ENCODE measurements around the gene PDCL2.
"Not testable (repeated sequence)": the region's sequence is repeated elsewhere in the genome, so short reads cannot be mapped to it uniquely, and the experiment has no call there.

The PDCL2 gene, protein sequence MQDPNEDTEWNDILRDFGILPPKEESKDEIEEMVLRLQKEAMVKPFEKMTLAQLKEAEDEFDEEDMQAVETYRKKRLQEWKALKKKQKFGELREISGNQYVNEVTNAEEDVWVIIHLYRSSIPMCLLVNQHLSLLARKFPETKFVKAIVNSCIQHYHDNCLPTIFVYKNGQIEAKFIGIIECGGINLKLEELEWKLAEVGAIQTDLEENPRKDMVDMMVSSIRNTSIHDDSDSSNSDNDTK

DNA sequence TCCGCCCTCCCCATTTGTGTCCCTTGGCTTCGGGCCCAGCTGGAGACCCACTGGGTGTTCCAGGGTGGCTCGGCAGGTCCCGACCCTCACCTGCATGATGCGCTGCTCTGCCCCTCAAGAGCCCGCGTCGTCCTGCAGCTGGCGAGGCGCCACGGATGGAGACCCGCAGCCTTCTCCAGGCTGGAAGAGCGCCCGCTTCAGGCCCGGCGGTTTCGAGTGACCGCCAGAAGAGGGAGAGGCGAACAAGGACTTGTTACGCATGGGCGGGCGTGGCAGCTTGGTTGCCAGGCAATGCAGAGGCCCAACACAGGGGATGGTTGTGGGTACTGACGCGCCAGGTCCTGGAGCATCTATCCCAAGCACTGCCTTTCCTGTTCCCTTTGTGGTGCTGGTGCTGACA, at the start of gene PDCL2:
TSS of gene PDCL2 (minus strand) at position 232 of the 400 bp plus-strand sequence. CDS start at position 96, 136 bp downstream.
- no peak for DNase-seq

GRCh38 chr4:55637272-55637820, 45.3 kb upstream of the PDCL2 start:
- no peak for DNase-seq

- no peak for DNase-seq
Measured at GRCh38 chr4:55636656-55636999, 44.6 kb upstream of the PDCL2 start.

GRCh38 chr4:55635741-55636655, 44.0 kb upstream of the PDCL2 start, which contains the start of gene NMU:
Gene NMU, minus strand, starts transcription at chr4:55636298. Its CDS starts 106 bp downstream, at chr4:55636192.
- no peak for DNase-seq

GRCh38 chr4:55635282-55635681, 43.2 kb upstream of the PDCL2 start:
- no peak for DNase-seq

GRCh38 chr4:55634417-55635128, 42.5 kb upstream of the PDCL2 start:
- DNase-seq, result no peak

DNA sequence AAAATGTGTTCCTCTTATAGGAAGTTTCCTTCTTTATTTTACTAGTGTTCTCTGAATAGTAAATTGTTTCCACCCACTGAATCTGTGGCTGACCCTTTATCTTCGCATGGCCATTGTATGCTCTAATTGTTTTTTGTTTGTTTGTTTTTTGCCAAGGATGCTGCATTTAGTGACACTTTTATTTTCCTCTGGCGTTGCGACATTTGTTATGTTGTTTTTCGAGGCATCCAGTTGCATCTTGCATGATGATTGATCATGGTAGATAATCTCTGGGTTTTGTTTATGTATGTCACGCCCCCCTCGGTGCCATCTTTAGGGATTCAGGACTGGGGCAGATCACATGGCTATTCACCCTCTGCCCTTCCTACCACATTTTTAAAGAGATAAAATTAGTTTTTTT, 41.9 kb upstream of the PDCL2 start:
- DNase-seq, result no peak

DNA sequence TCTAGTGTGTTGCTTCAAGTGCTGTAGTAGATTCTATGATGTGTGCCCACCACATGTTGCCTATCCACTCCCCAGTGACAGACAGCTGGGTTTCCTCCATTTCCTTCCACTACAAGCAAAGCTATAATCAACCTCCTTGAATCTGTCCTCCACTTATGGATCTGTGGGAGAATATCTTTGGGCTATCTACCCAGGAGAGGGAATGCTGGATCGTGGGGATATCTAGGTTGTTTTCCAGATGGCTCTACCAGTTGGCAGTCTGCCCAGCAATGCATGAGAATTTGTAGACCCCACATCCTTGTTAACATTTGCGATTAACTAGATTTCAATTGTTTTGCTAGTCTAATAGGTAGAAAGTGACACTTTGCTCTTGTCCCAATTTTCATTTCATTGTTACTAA, 33.8 kb upstream of the PDCL2 start:
- no peak for DNase-seq

- DNase-seq, result not testable (repeated sequence)
Measured at GRCh38 chr4:55624063-55624462, 32.0 kb upstream of the PDCL2 start.

DNA sequence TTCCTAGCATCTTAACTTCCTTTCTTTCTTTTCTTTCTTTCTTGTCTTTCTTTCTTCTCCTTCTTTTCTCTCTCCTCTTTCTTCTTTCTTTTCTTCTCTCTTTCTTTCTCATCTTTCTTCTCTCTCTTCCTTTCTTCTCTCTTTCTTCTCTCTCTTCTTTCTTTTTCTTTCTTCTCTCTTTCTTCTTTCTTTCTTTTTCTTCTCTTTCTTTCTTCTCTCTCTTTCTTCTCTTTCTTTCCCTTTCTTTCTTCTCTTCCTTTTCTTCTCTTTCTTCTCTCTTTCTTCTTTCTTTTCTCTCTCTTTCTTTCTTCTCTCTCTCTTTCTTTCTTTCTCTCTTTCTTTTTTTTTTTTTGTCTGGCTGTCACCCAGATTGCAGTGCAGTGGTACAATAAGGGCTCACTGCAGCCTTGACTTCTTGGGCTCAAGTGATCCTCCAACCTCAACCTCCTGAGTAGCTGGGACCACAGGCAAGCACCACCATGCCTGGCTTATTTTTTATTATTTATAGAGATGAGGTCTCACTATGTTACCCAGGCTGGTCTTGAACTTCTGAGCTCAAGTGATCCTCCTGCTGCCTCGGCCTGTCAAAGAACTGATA, 26.6 kb upstream of the PDCL2 start:
- DNase-seq, result no peak

GRCh38 chr4:55617587-55618197, 25.6 kb upstream of the PDCL2 start:
- no peak for DNase-seq

GRCh38 chr4:55615008-55615407, 23.0 kb upstream of the PDCL2 start:
- no peak for DNase-seq

- no peak for DNase-seq
Measured at GRCh38 chr4:55613621-55614020, 21.6 kb upstream of the PDCL2 start.

GRCh38 chr4:55612341-55612740, 20.3 kb upstream of the PDCL2 start:
- DNase-seq, result no peak

DNA sequence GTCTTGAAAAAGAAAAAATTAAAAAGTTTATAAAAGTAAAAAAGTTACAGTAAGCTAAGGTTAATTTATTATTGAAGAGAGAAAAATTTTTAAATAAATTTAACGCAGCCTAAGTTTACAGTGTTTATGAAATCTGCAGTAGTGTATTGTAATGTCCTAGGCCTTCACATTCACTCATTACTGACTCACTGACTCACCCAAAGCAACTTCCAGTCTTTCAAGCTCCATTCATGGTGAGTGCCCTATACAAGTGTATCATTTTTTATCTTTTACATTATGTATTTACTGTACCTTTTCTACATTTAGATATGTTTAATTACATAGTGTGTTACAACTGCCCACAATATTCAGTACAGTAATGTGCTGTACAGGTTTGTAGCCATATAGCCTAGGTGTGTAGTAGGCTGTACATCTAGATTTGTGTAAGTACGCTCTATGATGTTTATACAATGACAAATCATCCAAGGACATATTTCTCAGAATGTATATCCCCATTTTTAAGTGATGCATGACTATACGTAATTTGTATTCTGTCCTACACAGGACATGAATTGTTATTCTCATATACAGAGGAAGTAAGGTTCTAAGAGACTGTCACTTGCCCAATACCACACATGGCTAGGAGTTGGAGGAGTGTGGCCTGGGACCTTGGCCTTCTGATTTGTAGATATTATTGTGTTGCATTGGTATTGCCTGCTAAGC, 19.5 kb upstream of the PDCL2 start:
- no peak for DNase-seq

GRCh38 chr4:55610381-55610780, 18.3 kb upstream of the PDCL2 start:
- no peak for DNase-seq

- DNase-seq, result no peak
Measured at GRCh38 chr4:55609393-55609866, 17.4 kb upstream of the PDCL2 start.

DNA sequence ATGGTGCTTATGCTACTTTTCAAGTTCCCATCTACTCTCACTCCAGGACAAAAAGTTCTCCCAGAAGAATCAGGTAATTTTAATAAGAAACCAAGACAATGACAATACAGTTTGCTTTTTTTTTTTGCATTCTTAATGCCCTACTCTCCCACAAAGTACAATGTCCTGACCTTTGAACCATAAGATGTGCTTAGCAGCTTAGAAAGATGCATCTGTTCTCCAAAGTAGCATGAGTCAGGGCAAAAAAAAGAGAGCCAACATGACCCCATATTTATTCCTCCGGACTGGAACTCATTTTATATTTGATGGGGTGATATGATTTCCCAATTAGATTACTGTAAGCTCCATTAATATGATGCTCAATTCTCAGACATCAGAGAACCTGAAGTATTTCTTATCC, 16.5 kb upstream of the PDCL2 start:
- DNase-seq, result no peak

DNA sequence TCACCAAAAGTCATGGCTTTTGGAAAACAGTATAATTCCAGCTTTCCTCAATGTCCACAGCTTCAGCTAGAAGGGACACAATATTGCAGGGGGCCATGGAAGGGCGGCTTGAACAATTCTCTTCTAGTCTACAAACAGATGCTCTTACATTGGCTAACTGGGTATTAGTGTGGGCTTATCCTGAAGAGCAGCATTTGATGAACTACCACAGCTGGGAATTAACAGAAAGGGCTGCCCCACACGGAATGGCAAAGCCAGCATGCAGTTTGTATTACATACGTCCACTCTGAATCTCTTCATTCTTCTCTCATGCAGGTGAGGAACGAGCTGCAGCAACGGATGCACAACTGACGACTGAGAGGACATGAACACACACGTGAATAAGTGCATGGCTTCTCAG, 13.0 kb upstream of the PDCL2 start:
- no peak for DNase-seq

DNA sequence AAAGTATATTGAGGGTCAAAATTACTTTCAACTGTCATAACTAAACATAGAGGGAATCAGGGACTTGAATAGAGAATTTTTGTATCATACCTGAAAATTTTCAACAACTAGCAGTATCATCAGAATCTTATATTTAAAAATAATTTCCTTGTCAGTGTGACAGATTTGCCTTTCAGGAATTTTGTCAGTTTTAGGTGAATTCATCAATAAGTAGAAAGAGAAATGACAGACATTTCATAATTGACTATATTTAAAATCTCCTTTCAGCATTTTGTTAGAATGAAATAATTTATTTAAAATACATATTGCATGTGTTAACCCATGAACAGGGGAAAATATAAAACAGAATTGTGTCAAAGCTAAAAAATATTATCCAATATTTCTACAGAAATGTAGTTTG, 8.6 kb upstream of the PDCL2 start:
- DNase-seq, result no peak

- DNase-seq, result no peak
Measured at GRCh38 chr4:55598641-55599040, 6.6 kb upstream of the PDCL2 start.

DNA sequence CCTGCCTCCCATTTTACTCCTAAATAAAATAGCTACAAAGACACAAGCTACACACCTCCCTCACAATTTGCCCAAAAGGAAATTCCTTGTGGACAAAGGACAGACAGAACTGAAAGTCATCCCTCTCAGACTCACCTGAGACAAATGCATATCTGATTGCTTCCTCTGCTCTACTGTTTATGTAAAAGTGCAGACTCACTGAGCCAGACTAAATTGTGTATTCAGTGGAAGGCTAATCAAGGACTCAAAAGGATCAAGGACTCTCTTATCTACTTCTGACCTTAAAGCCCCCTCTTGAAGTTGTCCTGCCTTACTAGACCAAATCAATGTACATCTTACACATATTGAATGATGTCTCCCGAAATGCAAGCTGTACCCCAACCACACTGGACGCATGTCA, 3.9 kb downstream of the PDCL2 start:
- DNase-seq, result no peak

Measured in MV-4-11 (cell line).